SK-N-SH (cell line): ENCODE results near the gene FRMPD4. TPM values are rescaled to one million over a fixed set of nuclear protein-coding genes. Genes with fewer than 3 reads are reported as not detected.

ENCODE experiments used
- CTCF ChIA-PET: fragments of 300-600, 350-600 bp; formaldehyde crosslinking; extraction: SDS; loops from one replicate; lab custom pipeline; 2021; lab: Yijun Ruan, JAX
- POLR2A ChIA-PET: fragments of 350-600 bp; sonication (Branson Sonifier 250); formaldehyde crosslinking; extraction: SDS; loops from one replicate; lab custom pipeline; 2020; ENCODE audit warnings: antibody characterized with exemption, inconsistent platforms; lab: Yijun Ruan, JAX
- DNase-seq: peaks from one replicate; pipeline ENCODE4 v3.0.0; 2012
- H2AFZ ChIP-seq: fragments of 200-600 bp; sonication (generic); 2 replicates; pipeline ENCODE4 v1.8.1; 2016; ENCODE audit warnings: antibody characterized with exemption, mild to moderate bottlenecking, low read depth
- H3F3A ChIP-seq: fragments of 200-600 bp; sonication (generic); replicated peaks from 2 replicates; pipeline ENCODE3; 2016; ENCODE audit warnings: antibody characterized with exemption, mild to moderate bottlenecking; ENCODE audit not compliant: insufficient read depth
- H3K27ac ChIP-seq, 2 experiments: fragments of 200-500 bp in 1 of 2; fragments of 200-600 bp in 1 of 2; sonication (Bioruptor generic) in 1 of 2; sonication (generic), shearing (Covaris generic) in 1 of 2; 2 replicates each; pipeline versions ENCODE4 v1.5.1 to v1.6.1; 2014 to 2016; ENCODE audit warnings: low read depth in 2 of 2, inconsistent platforms in 1 of 2, low read length in 1 of 2, mild to moderate bottlenecking in 1 of 2, mixed read lengths in 1 of 2
- H3K27me3 ChIP-seq: fragments of 200-600 bp; sonication (generic), shearing (Covaris generic); 2 replicates; pipeline ENCODE4 v1.6.1; 2016; ENCODE audit warnings: mixed run types; ENCODE audit not compliant: insufficient read depth
- H3K36me3 ChIP-seq, 2 experiments: fragments of 200-500 bp in 1 of 2; fragments of 200-600 bp in 1 of 2; sonication (Bioruptor generic) in 1 of 2; sonication (generic) in 1 of 2; replicated peaks in 1 of 2; 2 replicates each; pipeline versions ENCODE3 to v1.5.1; 2014 to 2016; ENCODE audit warnings: low read length in 1 of 2, mild to moderate bottlenecking in 1 of 2; ENCODE audit not compliant: insufficient read depth in 2 of 2, control insufficient read depth in 1 of 2
- H3K4me1 ChIP-seq, 2 experiments: fragments of 200-500 bp in 1 of 2; fragments of 200-600 bp in 1 of 2; sonication (Bioruptor generic) in 1 of 2; sonication (generic), shearing (Covaris generic) in 1 of 2; 2 replicates each; pipeline versions ENCODE4 v1.5.1 to v1.6.1; 2014 to 2016; ENCODE audit warnings: low read depth in 1 of 2, low read length in 1 of 2, mixed run types in 1 of 2; ENCODE audit not compliant: insufficient read depth in 2 of 2, control insufficient read depth in 1 of 2
- H3K4me2 ChIP-seq: fragments of 200-600 bp; sonication (generic), shearing (Covaris generic); 2 replicates; pipeline ENCODE4 v1.6.1; 2017; ENCODE audit warnings: mixed run types
- H3K4me3 ChIP-seq, 2 experiments: fragments of 200-500 bp in 1 of 2; fragments of 200-600 bp in 1 of 2; sonication (Bioruptor generic) in 1 of 2; sonication (generic), shearing (Covaris generic) in 1 of 2; 2 replicates each; pipeline versions ENCODE4 v1.5.1 to v1.8.1; 2014 to 2016; ENCODE audit warnings: low read depth in 2 of 2, inconsistent platforms in 1 of 2, low read length in 1 of 2, mild to moderate bottlenecking in 1 of 2, mixed read lengths in 1 of 2, moderate library complexity in 1 of 2
- H3K79me2 ChIP-seq: fragments of 200-600 bp; sonication (generic); 2 replicates; pipeline ENCODE4 v1.8.1; 2017; ENCODE audit warnings: mild to moderate bottlenecking; ENCODE audit not compliant: insufficient read depth
- H3K9ac ChIP-seq: fragments of 200-600 bp; sonication (generic); 2 replicates; pipeline ENCODE4 v1.6.1; 2017; ENCODE audit warnings: mixed run types
- H3K9me2 ChIP-seq: fragments of 200-600 bp; sonication (generic); 2 replicates; pipeline ENCODE4 v1.6.1; 2017; ENCODE audit warnings: mixed run types
- H3K9me3 ChIP-seq: fragments of 200-600 bp; sonication (generic); 2 replicates; pipeline ENCODE4 v1.6.1; 2017; ENCODE audit warnings: mixed run types, mild to moderate bottlenecking, moderate library complexity
- H4K20me1 ChIP-seq: fragments of 200-600 bp; sonication (generic); 2 replicates; pipeline ENCODE4 v1.6.1; 2017; ENCODE audit warnings: mild to moderate bottlenecking, mixed run types; ENCODE audit not compliant: insufficient read depth
- CHD2 ChIP-seq: fragments of 150-350 bp; IDR thresholded peaks from 2 replicates; pipeline ENCODE4 v1.6.1; 2018; ENCODE audit warnings: low read length; ENCODE audit not compliant: partially characterized antibody
- CTCF ChIP-seq: fragments of 200-600 bp; sonication (generic); IDR thresholded peaks from 2 replicates; pipeline ENCODE4 v1.6.1; 2017; ENCODE audit warnings: antibody characterized with exemption, mild to moderate bottlenecking, moderate library complexity
- ELF1 ChIP-seq: IDR thresholded peaks from 2 replicates; pipeline ENCODE4 v1.4.0; 2012
- FOSL2 ChIP-seq: IDR thresholded peaks from 2 replicates; pipeline ENCODE4 v1.4.0; 2012; ENCODE audit warnings: low read depth, mild to moderate bottlenecking, moderate library complexity, borderline replicate concordance
- FOXJ3 ChIP-seq: sonication (generic); formaldehyde crosslinking; IDR thresholded peaks from 2 replicates; pipeline ENCODE4 v1.5.1; 2020; ENCODE audit warnings: mild to moderate bottlenecking, missing genetic modification reagents
- GATA2 ChIP-seq: sonication (generic); formaldehyde crosslinking; IDR thresholded peaks from 2 replicates; pipeline ENCODE4 v1.5.0; 2020; ENCODE audit warnings: mild to moderate bottlenecking, missing genetic modification reagents
- JUND ChIP-seq: IDR thresholded peaks from 2 replicates; pipeline ENCODE4 v1.4.0; 2012
- MAX ChIP-seq: IDR thresholded peaks from 2 replicates; pipeline ENCODE4 v1.4.0; 2012; ENCODE audit warnings: low read depth
- MXI1 ChIP-seq: IDR thresholded peaks from 2 replicates; pipeline ENCODE4 v1.6.1; 2012; ENCODE audit warnings: mild to moderate bottlenecking, low read depth, low read length, improper control_type of control experiment
- PBX3 ChIP-seq: IDR thresholded peaks from 2 replicates; pipeline ENCODE4; 2012
- POLR2AphosphoS5 ChIP-seq: IDR thresholded peaks from 2 replicates; pipeline ENCODE4 v1.6.1; 2012; ENCODE audit warnings: low read depth, low read length
- RAD21 ChIP-seq: IDR thresholded peaks from 2 replicates; pipeline ENCODE4 v1.6.1; 2012; ENCODE audit warnings: mild to moderate bottlenecking, low read length
- RCOR1 ChIP-seq: fragments of 150-350 bp; IDR thresholded peaks from 2 replicates; pipeline ENCODE4 v1.6.1; 2017; ENCODE audit warnings: antibody characterized with exemption, low read length
- RFX5 ChIP-seq: IDR thresholded peaks from 2 replicates; pipeline ENCODE4 v1.6.1; 2012; ENCODE audit warnings: mild to moderate bottlenecking, improper control_type of control experiment, low read length
- RXRA ChIP-seq: IDR thresholded peaks from 2 replicates; pipeline ENCODE4 v1.4.0; 2012; ENCODE audit warnings: low read depth, mild to moderate bottlenecking, borderline replicate concordance
- SIN3A ChIP-seq: IDR thresholded peaks from 2 replicates; pipeline ENCODE4 v1.6.1; 2012; ENCODE audit warnings: low read depth, mild to moderate bottlenecking, low read length, moderate library complexity, borderline replicate concordance
- TAF1 ChIP-seq: IDR thresholded peaks from 2 replicates; pipeline ENCODE4 v1.6.1; 2012; ENCODE audit warnings: low read depth, mild to moderate bottlenecking, low read length, moderate library complexity, borderline replicate concordance
- TCF12 ChIP-seq: IDR thresholded peaks from 2 replicates; pipeline ENCODE4 v1.4.0; 2012
- YY1 ChIP-seq: IDR thresholded peaks from 2 replicates; pipeline ENCODE4 v1.4.0; 2012; ENCODE audit warnings: low read depth, mild to moderate bottlenecking
- WGBS: methylation state at CpG from one replicate; pipeline ENCODE4 v1.1.6; 2017; ENCODE audit warnings: low lambda C conversion rate; 5-methylcytosine and 5-hydroxymethylcytosine counted together
- polyA plus RNA-seq, 3 experiments: library from polyadenylated mRNA; depleted of rRNA; stranded (reverse); fragments of >200 nt; gene quantifications; 2 replicates each; pipeline ENCODE4 v1.2.3, GENCODE V29; 2012

FRMPD4 gene
- polyA plus RNA-seq, 1 of the 3 experiments (the other 2 are of a cell fraction), result not detected

- Histone ChIP-seq H3K36me3 (no peaks in the 10 kb centered on the region), H3K27ac (no peak overlapping the region), H3K27me3 (no peaks in the 10 kb centered on the region; the same call in 1 of the 2 replicates), H3K4me1 (no peaks in the 10 kb centered on the region), H3K4me3 (no peak overlapping the region), H3K4me2 (no peak overlapping the region), H3K9me2 (no peaks in the 10 kb centered on the region), H3F3A (no peaks in the 10 kb centered on the region), H3K9me3 (no peaks in the 10 kb centered on the region), H2AFZ (no peak overlapping the region), H3K79me2 (no peaks in the 10 kb centered on the region), H3K9ac (no peak overlapping the region), H4K20me1 (no peaks in the 10 kb centered on the region)
- CTCF ChIA-PET, result interaction anchor here (4.5 kb wide), 1 partner anchor 12 kb away, joined by 22 read pairs; no protein-coding TSS in a partner anchor
- DNase-seq, result no peak
- WGBS, result 30% methylated on average over 3 of the region's 3 CpGs
- POLR2A ChIA-PET, result no interaction called here
- TF ChIP-seq FOSL2 (no peak), SIN3A (no peak), TCF12 (no peak), RXRA (no peak), FOXJ3 (CRISPR knock-in tag) (no peak), YY1 (no peak), RCOR1 (no peak), GATA2 (no peak), RAD21 (no peak), MAX (no peak), POLR2AphosphoS5 (no peak), CHD2 (no peak), TAF1 (no peak), PBX3 (no peak), RFX5 (no peak), CTCF (no peak), MXI1 (no peak), ELF1 (no peak)
These were observed 620.0 kb downstream of the FRMPD4 start for GRCh38 chrX:12758291-12758690.

GRCh38 chrX:12767856-12768255 lies 629.6 kb downstream of the FRMPD4 start:
- H3K9ac ChIP-seq, result no peak overlapping the region
- CTCF ChIA-PET, result interaction anchor here (1.5 to 2.2 kb wide), 2 partner anchors 23 to 65 kb away, joined by 3 to 13 read pairs; partner anchors contain the start of gene PRPS2
- DNase-seq, result peak; percentile 47
- WGBS, result 0% methylated on average over 2 of the region's 2 CpGs
- no peak overlapping the region for H2AFZ ChIP-seq
- H3K4me3 ChIP-seq, result no peak overlapping the region
- no peaks in the 10 kb centered on the region for H3F3A ChIP-seq
- H3K9me3 ChIP-seq, result no peaks in the 10 kb centered on the region
- H3K79me2 ChIP-seq, result no peaks in the 10 kb centered on the region
- H3K36me3 ChIP-seq, result no peaks in the 10 kb centered on the region
- H3K4me2 ChIP-seq, result no peak overlapping the region
- TF ChIP-seq CHD2 (peak; percentile 36), POLR2AphosphoS5 (no peak), JUND (no peak)
- H3K27ac ChIP-seq, result peak overlapping the region in 1 of 2 experiments; percentile 67; a peak in 1 of 4 replicates
- POLR2A ChIA-PET, result no interaction called here
- peaks cover 10% of the 10 kb centered on the region; the same call in 1 of the 2 replicates for H3K27me3 ChIP-seq
- no peaks in the 10 kb centered on the region for H3K9me2 ChIP-seq
- no peaks in the 10 kb centered on the region for H4K20me1 ChIP-seq
- H3K4me1 ChIP-seq, result peaks cover 0 to 2% of the 10 kb centered on the region in 2 experiments; a peak in 1 of 4 replicates
